HG03095 (cell line): ENCODE measurements around the gene MYLIP.
A peak's percentile ranks its signal among the peaks of the same experiment; 100 is the strongest.

Experiments used
- ATAC-seq: cut with Tn5 transposase; IDR thresholded peaks from one replicate; pipeline ENCODE4 v1.9.1; 2021; ENCODE audit warnings: moderate library complexity; ENCODE audit not compliant: unreplicated experiment

The MYLIP gene

DNA sequence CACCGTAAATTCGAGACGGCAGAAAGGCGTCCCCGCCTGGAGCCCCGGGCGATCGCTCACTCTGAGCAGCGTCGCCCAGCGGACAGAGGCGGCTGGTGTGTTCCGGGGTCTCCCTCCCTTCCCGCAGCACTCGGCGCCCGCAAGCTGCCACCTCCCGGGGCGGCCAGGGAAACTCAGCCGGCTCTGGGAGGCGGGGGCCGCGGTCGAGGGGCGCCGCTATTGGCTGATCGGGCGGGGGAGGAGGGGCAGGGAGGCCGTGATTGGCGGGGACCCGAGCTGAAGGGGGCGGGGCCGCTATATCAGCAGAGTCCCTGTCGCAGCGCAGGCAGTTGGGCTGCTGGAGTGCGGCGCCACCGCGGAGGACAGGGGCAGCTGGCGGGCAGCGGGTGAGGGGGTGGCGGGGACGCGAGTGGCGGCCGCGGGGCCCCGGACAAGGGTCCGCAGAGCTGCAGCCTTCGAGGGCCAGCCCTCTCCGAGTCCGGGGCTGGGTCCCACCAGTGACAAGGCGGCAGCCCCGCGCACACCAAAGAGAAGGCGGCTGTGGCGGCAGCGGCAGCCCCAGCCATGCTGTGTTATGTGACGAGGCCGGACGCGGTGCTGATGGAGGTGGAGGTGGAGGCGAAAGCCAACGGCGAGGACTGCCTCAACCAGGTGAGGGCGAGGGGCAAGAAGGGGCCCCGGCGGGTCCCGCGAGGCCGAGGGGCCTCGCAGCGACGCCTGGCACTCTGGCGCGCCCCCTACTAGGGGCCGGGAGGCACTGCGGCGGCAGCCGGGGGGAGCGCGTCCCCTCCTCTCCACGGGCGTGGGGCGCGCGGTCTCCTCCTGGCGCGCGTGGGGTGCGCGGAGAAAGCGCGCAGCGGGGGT lies at the start of gene MYLIP:
TSS of gene MYLIP (plus strand) at position 328 of the 864 bp plus-strand sequence. CDS start at position 565, 237 bp downstream.
- ATAC-seq = peak; percentile 75

DNA sequence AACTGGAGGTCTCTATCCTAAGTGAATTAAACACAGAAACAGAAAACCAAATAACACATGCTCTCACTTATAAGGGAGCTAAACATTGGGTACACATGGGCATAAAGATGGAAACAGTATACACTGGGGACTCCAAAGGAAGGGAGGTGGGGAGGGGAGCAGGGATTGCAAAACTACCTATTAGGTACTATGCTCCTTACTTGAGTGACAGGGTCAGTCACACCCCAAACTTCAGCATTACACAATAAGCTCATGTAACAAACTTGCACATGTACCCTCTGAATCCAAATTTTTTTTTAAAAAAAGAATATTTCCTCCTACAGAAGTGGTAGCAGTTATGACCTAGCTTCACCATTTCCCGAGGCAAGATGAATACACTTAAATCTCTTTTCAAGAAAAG lies 49.5 kb upstream of the MYLIP start:
- no peak for ATAC-seq

DNA sequence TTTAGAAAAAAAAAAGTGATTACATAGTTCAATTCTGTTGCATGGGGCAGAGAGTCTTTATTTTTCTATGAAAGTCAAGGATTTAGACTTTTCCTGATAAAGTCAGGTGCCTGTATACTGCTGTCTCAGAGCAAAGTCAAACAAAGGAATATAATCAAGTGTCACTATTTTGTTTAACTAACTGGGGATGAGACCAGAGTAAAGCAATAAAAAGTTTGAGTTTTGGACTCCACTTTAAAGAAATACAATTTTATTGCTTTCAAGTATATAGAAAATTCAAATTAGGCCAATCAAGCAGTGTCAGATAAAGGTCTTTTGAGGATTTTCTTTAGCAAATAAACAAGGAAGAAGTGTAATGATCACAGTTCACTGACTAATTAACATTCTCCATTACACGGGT lies 48.7 kb upstream of the MYLIP start:
- ATAC-seq = no peak

GRCh38 chr6:16081326-16081725 lies 47.6 kb upstream of the MYLIP start:
- no peak for ATAC-seq

- no peak for ATAC-seq
Measured at GRCh38 chr6:16082361-16082760, 46.5 kb upstream of the MYLIP start.

- no peak for ATAC-seq
Measured at GRCh38 chr6:16086965-16087364, 41.9 kb upstream of the MYLIP start.

DNA sequence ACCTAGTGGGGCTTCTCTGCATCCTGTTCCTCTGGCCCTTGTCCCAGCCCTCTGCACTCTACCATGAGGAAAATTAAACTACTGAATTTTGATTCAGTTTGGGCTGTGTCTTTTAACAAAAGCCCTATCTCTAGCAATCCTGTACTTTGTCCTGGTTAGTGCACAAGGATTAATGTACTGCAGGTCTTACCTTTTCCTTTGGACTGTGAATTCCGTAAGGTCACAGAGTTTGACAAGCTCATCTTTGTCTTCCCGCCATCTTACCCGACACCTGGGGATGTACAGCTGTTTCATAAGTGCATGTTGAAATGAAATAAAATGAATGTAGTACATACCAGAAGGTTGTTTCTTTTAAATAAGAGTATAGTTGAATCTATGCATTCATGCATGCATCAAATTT lies 41.5 kb upstream of the MYLIP start:
- ATAC-seq = no peak

- ATAC-seq = no peak
Measured at GRCh38 chr6:16088409-16088808, 40.5 kb upstream of the MYLIP start.

DNA sequence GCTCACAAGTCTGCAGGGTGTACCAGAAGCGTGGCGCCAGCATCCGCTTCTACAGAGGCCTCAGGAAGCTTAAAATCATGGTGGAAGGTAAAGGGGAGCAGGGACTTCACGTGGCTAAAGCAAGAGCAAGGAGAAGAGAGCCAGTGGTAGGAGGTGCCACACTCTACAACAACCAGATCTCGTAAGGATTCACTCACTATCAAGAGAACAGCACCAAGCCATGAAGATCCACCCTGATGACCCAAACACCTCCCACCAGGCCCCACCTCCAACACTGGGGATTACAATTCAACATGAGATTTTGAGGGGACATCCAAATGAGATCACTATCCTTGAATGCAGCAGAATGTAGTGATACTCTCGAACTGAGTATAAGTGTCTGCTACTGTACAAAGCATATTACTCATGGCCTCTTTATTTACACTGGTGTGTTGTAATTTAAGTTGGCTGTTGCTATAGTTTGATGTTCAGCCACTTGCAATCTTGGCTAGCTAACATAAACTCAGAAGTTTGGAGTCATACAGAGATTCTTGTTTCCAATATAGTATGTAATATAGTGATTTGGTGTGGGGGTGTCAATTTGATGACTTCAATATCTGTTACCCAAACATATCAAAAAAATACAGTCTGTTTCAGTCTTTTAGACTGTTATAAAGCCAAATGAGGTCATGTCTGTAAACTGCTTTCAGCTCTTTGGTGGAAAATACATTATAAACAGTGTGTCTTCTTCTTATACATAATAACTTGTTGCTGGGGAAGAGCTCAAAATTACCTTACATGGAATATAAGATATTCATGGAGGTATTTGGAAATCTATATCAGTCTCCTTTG lies 39.4 kb upstream of the MYLIP start:
- no peak for ATAC-seq

GRCh38 chr6:16090452-16090851 lies 38.4 kb upstream of the MYLIP start:
- ATAC-seq = no peak

DNA sequence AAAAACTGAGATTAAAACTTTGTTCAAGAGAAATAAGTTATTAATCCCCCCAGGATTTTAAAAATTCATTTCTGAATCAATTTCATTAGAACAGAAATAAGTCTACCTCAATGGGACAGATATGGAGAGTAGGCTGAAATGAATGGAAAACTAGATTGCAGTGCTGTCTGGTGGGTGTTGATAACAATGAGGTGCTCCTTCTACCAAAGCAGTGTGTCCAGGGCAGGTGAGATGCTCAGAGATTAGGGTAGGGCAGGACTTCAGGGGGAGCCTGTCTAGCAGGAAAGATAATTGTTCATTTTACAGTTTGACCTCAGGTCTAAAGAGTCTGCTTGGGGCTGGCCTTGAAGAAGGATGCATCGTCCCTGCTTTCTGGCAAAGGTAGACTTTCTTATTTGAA lies 38.0 kb upstream of the MYLIP start:
- no peak for ATAC-seq

DNA sequence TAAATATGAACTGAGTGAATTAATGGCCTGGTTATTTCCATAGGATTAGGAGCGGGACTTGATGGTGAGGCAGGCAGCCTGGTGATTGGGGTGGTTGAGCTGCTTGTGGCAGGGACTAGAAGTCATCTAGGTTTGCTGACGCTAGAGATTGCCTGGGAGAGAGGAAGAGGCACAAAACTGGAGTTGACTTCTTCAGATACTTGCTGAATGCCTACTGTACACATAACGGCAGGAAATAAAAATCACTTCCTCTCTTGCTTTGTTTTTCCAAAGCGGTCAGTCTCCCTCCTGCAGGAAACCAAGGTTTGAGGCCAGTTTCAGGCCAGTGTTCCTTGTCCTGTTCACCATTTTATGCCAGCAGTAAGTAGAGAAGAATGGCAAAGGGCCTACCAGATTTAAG lies 36.7 kb upstream of the MYLIP start:
- no peak for ATAC-seq

- no peak for ATAC-seq
Measured at GRCh38 chr6:16092990-16093389, 35.9 kb upstream of the MYLIP start.

GRCh38 chr6:16095180-16095579 lies 33.7 kb upstream of the MYLIP start:
- no peak for ATAC-seq

- no peak for ATAC-seq
Measured at GRCh38 chr6:16097382-16098171, 31.3 kb upstream of the MYLIP start.

- no peak for ATAC-seq
Measured at GRCh38 chr6:16098211-16098610, 30.7 kb upstream of the MYLIP start.

DNA sequence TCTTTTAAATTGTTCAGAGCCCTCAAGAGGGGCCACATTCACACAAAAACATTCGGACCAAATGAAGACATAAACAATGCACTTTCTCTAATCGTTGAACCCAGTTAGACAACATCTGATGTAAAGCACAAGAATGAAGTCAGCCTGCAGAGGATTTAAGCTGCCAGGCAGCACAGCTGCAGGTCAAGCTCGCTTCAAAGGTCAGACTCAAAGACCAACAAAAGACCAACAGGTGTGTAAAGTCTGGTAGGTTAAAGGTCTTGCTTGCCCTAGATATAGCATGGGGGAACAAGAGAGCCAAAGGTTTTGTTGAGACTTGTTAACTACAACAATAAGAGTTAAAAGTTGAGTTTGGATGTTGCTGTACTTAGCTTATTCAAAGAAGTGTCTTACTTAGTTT lies 26.7 kb upstream of the MYLIP start:
- ATAC-seq = no peak

DNA sequence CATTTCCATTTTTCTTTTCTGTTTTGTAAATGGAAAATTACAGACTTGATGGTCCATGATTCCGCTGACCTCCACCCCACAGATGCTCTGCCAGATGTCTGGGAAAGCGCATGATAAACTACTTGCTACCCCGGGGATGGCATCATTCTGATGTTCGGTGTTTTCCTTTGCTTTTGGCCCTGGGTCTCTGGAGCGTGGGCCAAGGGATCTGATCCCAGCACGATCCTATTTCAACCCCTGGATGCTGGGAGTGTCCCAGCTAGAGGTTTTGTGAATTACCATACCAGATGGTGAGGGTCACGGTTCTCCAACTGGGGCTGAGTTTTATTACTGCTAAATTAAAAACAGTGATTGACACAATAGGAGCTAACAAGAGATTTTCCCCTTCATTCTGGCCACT lies 25.2 kb upstream of the MYLIP start:
- ATAC-seq = no peak

DNA sequence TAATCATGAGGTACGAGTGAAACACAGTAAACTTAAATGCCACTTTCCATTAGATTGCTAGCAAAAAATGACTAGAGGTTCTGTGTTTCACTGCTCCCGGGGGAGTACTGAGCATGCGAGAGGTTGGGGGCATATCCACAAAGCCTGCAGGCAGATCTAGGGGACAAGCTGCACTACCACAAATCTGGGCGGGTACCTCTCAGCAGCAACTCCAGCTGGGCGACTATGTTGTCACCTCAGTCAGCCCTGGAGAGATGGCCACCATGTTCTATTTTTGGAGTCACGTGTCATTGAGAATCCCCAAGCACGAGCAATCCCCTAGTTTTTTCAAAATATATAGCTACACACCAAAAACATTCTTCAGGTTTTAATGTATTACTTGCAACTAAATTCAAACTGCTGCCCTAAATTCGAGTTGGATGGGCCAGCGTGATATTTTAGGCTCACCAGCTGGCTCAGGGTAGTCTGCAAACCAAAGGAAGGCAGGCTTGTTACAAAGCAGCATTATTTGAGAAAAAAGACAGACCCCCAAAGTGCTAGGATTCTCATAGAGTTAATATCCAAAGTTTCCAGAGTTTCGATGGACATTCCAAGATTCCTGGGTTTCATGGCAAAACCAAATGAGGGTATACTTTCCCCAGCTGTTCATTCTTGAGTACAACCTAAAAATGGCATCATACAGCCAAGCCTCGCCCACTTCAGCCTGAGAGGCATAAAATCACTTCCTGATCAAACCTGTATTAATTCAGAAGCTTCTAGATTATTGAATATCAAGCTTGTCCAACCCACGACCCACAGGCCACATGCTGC lies 24.1 kb upstream of the MYLIP start:
- ATAC-seq = no peak

DNA sequence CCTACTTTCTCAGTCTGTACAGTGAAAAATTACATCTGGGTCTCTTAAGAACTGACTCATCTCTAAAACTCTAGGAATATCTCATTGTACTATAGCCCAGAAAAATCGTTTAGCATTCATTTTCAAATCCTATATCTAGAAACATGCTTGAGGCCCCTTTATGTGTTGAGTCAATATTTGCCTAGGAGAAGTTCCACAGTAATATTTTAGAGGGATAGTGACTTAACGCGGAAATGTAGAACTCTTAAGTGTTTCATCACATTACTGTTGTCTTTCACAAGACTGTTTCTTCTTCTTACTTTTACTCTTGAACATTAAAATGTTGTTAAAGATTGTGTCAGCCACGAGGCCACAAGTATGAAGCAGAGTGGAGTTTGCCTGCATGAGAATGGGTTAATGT lies 23.0 kb upstream of the MYLIP start:
- ATAC-seq = no peak
